Loucy (cell line): ENCODE results near the gene ASTN2.

Experiments
- H2AFZ ChIP-seq: fragments of 200-600 bp; sonication (generic); 2 replicates; pipeline ENCODE4 v1.6.0; 2016; ENCODE audit warnings: antibody characterized with exemption, mild to moderate bottlenecking, low read length, moderate library complexity
- H3F3A ChIP-seq: fragments of 200-600 bp; 2 replicates; pipeline ENCODE4 v1.6.0; 2016; ENCODE audit warnings: antibody characterized with exemption, low read depth, mild to moderate bottlenecking
- H3K27me3 ChIP-seq: fragments of 200-600 bp; sonication (generic); 2 replicates; pipeline ENCODE4 v1.6.1; 2014; ENCODE audit warnings: low read length, mild to moderate bottlenecking; ENCODE audit not compliant: insufficient read depth, poor library complexity, severe bottlenecking
- H3K36me3 ChIP-seq: fragments of 200-600 bp; sonication (generic); 2 replicates; pipeline ENCODE4 v1.6.1; 2016; ENCODE audit warnings: low read length; ENCODE audit not compliant: insufficient read depth
- H3K4me1 ChIP-seq: fragments of 200-600 bp; sonication (generic); 2 replicates; pipeline ENCODE4 v1.5.1; 2014; ENCODE audit warnings: low read length, mild to moderate bottlenecking; ENCODE audit not compliant: insufficient read depth, poor library complexity, severe bottlenecking
- H3K4me2 ChIP-seq: fragments of 200-600 bp; sonication (generic); 2 replicates; pipeline ENCODE4 v1.6.0; 2014; ENCODE audit warnings: antibody characterized with exemption, low read length, low read depth, mild to moderate bottlenecking; ENCODE audit not compliant: poor library complexity, severe bottlenecking
- H3K4me3 ChIP-seq: fragments of 200-600 bp; sonication (generic); 2 replicates; pipeline ENCODE4 v1.5.1; 2014; ENCODE audit warnings: low read length, mild to moderate bottlenecking, mixed read lengths; ENCODE audit not compliant: poor library complexity, severe bottlenecking
- H3K79me2 ChIP-seq: fragments of 200-600 bp; sonication (generic); 2 replicates; pipeline ENCODE4 v1.6.1; 2014; ENCODE audit warnings: low read length; ENCODE audit not compliant: insufficient read depth
- H3K9ac ChIP-seq: fragments of 200-600 bp; sonication (generic); 2 replicates; pipeline ENCODE4 v1.6.0; 2014; ENCODE audit warnings: mild to moderate bottlenecking, low read depth, low read length, moderate library complexity; ENCODE audit not compliant: poor library complexity, severe bottlenecking
- H3K9me2 ChIP-seq: fragments of 200-600 bp; sonication (generic); replicated peaks from 2 replicates; pipeline ENCODE4 v1.6.1; 2016; ENCODE audit warnings: low read depth, low read length, mixed read lengths
- H3K9me3 ChIP-seq: fragments of 200-600 bp; sonication (generic); 2 replicates; pipeline ENCODE4 v1.6.1; 2014; ENCODE audit warnings: mild to moderate bottlenecking, antibody characterized with exemption, low read length, low read depth; ENCODE audit not compliant: insufficient read depth
- H4K20me1 ChIP-seq: fragments of 200-600 bp; sonication (generic); 2 replicates; pipeline ENCODE4 v1.6.0; 2014; ENCODE audit warnings: antibody characterized with exemption, low read length, mild to moderate bottlenecking; ENCODE audit not compliant: insufficient read depth, poor library complexity, severe bottlenecking
- EZH2phosphoT487 ChIP-seq: fragments of 200-600 bp; IDR thresholded peaks from 2 replicates; pipeline ENCODE4 v1.6.1; 2018; ENCODE audit warnings: antibody characterized with exemption, mild to moderate bottlenecking, moderate library complexity, borderline replicate concordance
- TF ChIP-seq, protein P1 (sequence below): fragments of 200-600 bp; sonication (generic); conservative IDR thresholded peaks from 2 replicates; pipeline ENCODE4 v1.5.1; 2014; ENCODE audit warnings: mild to moderate bottlenecking, antibody characterized with exemption, low read length

Gene ASTN2

DNA sequence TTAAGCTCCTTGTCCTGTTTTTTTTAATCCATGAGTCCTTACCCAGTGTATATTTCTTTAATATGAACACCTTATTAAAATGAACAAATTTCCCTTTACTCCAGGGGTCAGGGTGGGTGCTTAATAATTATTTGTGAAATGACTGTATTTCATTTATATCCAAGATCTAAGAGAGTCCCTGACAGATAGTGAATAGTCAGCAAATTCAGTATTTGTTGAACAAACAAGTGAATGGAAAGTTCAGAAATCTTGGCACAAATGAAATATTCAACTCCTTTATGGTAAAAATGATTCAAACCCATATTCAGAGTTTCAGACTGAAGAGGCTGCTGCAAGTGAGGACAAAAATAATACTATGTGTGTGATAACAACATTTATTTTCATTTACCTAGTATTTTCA, 59.9 kb downstream of the ASTN2 start:
- TF ChIP-seq EZH2phosphoT487 = no peak
- TF ChIP-seq, protein P1, sequence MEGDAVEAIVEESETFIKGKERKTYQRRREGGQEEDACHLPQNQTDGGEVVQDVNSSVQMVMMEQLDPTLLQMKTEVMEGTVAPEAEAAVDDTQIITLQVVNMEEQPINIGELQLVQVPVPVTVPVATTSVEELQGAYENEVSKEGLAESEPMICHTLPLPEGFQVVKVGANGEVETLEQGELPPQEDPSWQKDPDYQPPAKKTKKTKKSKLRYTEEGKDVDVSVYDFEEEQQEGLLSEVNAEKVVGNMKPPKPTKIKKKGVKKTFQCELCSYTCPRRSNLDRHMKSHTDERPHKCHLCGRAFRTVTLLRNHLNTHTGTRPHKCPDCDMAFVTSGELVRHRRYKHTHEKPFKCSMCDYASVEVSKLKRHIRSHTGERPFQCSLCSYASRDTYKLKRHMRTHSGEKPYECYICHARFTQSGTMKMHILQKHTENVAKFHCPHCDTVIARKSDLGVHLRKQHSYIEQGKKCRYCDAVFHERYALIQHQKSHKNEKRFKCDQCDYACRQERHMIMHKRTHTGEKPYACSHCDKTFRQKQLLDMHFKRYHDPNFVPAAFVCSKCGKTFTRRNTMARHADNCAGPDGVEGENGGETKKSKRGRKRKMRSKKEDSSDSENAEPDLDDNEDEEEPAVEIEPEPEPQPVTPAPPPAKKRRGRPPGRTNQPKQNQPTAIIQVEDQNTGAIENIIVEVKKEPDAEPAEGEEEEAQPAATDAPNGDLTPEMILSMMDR = no peak

DNA sequence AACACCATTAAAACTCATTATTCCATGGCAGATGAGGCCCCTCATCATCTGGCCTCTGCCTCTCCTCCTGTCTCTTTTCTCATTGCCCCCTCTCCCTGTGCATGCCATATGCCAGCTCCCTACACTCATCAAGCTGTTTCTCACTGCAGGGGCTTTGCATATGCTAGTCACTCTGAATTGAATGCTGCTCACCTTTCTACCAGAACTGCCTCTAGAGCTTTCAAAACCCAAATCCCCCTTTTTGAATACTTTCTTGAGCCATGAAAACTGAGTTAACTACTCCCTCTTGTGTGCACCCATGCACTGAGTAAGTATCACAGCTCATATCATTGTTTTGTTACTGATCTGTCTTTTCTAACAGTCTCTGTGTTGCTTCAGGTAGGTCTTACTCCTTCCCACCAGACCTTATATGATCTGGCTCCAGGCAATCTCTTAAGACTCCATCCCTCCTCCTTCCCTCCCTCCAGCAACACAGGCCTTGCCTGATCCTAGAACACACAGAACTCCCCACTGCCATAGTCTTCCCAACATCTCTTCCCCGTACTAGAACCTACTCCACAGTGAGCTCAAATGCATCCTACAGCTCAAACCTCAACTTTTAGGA, 60.5 kb downstream of the ASTN2 start:
- H3K9me2 ChIP-seq = no peaks in the 10 kb centered on the region
- H3F3A ChIP-seq = no peaks in the 10 kb centered on the region
- no peak overlapping the region for H2AFZ ChIP-seq
- no peaks in the 10 kb centered on the region for H3K36me3 ChIP-seq
- no peaks in the 10 kb centered on the region for H4K20me1 ChIP-seq
- H3K27me3 ChIP-seq = no peaks in the 10 kb centered on the region
- 0 out of 2 replicates have a peak, but pooled peaks cover 3% of the 10 kb centered on the region for H3K9me3 ChIP-seq
- no peak for TF ChIP-seq EZH2phosphoT487
- TF ChIP-seq, protein P1 = no peak
- H3K9ac ChIP-seq = no peak overlapping the region
- no peaks in the 10 kb centered on the region for H3K4me1 ChIP-seq
- H3K4me3 ChIP-seq = no peak overlapping the region
- H3K79me2 ChIP-seq = no peaks in the 10 kb centered on the region
- H3K4me2 ChIP-seq = no peak overlapping the region

More for the DNA sequence above, 59.9 kb downstream of the ASTN2 start:
- Histone ChIP-seq H4K20me1 (no peaks in the 10 kb centered on the region), H3K9me2 (no peaks in the 10 kb centered on the region), H3K4me2 (no peak overlapping the region), H3K27me3 (no peaks in the 10 kb centered on the region), H2AFZ (no peak overlapping the region), H3K36me3 (no peaks in the 10 kb centered on the region), H3K4me1 (no peaks in the 10 kb centered on the region), H3F3A (no peaks in the 10 kb centered on the region), H3K9me3 (0 out of 2 replicates have a peak, but pooled peaks cover 3% of the 10 kb centered on the region), H3K79me2 (no peaks in the 10 kb centered on the region), H3K9ac (no peak overlapping the region), H3K4me3 (no peak overlapping the region)

DNA sequence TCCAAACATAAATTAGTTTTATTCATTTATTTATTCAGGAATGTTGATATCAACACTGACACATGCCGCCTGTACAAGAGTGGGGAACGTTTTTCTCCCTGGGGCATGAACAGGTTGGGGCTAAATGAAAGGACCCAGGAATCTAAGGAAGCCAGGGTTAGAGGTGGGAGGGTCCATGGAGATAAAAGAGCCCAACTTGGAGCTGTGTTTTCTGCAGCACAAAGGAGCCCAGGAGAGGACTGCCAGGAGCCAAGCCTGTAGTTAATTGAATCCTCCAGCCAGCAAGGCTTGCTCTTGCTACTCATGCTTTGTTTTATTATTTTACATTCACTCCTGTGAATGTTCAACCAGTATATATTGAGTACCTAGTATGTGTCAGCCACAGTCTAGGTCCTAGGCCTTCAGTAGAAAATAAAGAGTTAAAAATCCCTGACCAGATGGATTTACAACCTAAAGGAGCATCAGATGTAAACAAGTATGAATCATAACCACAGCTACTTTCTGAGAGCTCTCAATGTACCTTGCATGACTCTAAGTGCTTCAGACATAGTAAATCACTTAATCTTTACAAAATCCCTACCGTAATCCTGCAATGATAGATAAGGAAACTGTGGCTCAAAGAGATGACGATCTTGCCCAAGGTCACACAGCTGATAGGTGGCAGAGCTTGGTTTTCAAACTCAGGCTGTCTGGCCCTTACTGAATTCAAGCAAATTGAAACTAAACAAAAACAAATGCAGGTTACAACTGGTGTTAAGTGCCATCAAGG, 69.8 kb downstream of the ASTN2 start:
- H3K4me3 ChIP-seq = no peak overlapping the region
- H3K27me3 ChIP-seq = no peaks in the 10 kb centered on the region
- H3K4me1 ChIP-seq = no peaks in the 10 kb centered on the region
- H3K9ac ChIP-seq = no peak overlapping the region
- TF ChIP-seq EZH2phosphoT487 = no peak
- TF ChIP-seq, protein P1 = no peak
- no peak overlapping the region for H2AFZ ChIP-seq
- no peaks in the 10 kb centered on the region for H4K20me1 ChIP-seq
- H3K4me2 ChIP-seq = no peak overlapping the region
- H3K79me2 ChIP-seq = no peaks in the 10 kb centered on the region
- no peaks in the 10 kb centered on the region for H3K9me2 ChIP-seq
- no peaks in the 10 kb centered on the region for H3F3A ChIP-seq
- H3K9me3 ChIP-seq = 0 out of 2 replicates have a peak, but pooled peaks cover 5% of the 10 kb centered on the region
- no peaks in the 10 kb centered on the region for H3K36me3 ChIP-seq
